GM12873 (cell line): ENCODE measurements around the gene CHST5.

Experiments used
- CTCF ChIP-seq: IDR thresholded peaks from 2 replicates; pipeline ENCODE4 v1.5.1; 2012; ENCODE audit warnings: low read depth, mild to moderate bottlenecking, moderate library complexity, low read length, control low read depth; ENCODE audit not compliant: insufficient read depth; ENCODE audit errors: missing control alignments

The CHST5 gene

DNA sequence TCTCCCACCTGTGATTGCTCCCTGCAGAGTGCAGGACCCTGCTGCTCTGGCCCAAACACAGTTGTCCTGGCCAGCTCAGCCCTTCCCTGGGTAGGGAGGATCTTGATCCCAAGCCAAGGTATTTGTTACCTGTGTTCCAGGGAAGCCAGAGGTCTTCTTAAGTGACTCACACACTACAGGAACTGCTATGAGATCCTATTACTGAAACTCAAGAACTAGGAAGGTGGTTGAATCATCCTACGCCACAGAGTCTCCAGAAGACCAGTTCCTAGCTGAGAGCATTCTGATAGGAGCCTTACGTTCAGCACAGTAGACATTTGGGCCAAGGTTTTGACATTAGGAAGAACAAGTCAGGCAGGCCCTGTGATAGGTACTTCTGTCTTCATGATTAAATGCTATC is 52.7 kb downstream of the CHST5 start:
- no peak for TF ChIP-seq CTCF

- no peak for TF ChIP-seq CTCF
Observed at GRCh38 chr16:75482434-75483205, 53.3 kb downstream of the CHST5 start.

DNA sequence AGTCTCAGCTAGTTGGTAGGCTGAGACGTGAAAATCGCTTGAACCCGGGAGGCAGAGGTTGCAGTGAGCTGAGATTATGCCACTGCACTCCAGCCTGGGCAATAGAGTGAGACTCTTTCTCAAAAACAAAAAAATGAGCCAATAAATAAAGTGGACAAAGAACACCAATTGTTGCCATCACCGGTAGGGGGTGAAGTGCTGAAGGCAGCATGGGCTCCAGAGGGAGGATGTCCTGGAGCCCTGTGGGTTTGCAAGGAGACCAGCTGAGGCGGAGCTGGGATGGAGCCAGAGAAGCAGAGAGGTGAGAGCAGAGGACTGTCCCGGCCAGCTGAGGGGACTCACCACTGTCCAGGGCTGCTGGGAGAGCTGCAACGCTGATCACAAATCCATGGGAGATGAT is 54.4 kb downstream of the CHST5 start:
- TF ChIP-seq CTCF, result no peak

DNA sequence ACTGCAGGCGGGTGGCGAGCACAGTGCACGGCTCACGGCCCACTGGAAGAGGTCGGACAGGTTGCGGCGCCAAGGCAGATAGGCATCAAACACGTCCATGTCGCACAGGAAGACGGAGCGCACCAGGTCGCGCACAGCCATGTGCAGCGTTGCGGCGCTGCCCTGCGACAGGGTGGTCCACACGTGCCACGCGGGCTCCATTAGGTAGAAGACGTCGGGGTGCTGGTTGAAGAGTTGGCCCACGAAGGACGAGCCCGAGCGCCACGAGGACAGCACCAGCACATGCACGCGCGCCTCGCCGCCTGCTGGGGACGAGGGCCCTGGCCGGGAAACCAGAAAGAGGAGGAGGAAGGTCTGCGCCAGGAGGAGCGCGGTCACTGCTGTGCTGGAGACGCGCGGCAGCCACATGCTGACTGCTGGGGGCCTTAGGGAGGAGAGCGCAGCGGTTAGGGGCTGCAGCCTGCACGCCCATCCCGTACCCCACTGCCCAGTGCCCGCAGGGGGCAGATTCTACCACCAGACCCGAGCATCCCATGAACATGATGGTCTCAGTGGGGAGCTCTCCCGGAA is 56.4 kb downstream of the CHST5 start:
- TF ChIP-seq CTCF, result no peak
